PC-9 (cell line): ENCODE results near the gene BOLA2B. TPM values are rescaled to one million over a fixed set of nuclear protein-coding genes. Genes with fewer than 3 reads are reported as not detected.
A peak's percentile ranks its signal among the peaks of the same experiment; 100 is the strongest.

Experiments
- BruUV-seq: library from RNA; stranded (reverse); fragments of 400-500 nt; replicated peaks from 2 replicates; lab custom pipeline; 2021; lab: Mats Ljungman, UMichigan
- CTCF ChIA-PET: fragments of 300-600 bp; sonication (Branson Sonifier 250); formaldehyde crosslinking; loops from one replicate; lab custom pipeline; 2022; ENCODE audit warnings: antibody characterized with exemption; lab: Charles Lee
- POLR2A ChIA-PET: fragments of 300-600 bp; sonication (Branson Sonifier 250); formaldehyde crosslinking; loops from one replicate; lab custom pipeline; 2022; ENCODE audit warnings: antibody characterized with exemption; ENCODE audit not compliant: unreplicated experiment; lab: Charles Lee
- DNase-seq, 2 experiments: peaks; one replicate each; pipeline versions ENCODE4 v3.0.0 to v3.0.0-alpha.2; 2015 to 2022; ENCODE audit warnings: mixed read lengths in 1 of 2
- H2AFZ ChIP-seq: fragments of 200-600 bp; sonication (generic); 2 replicates; pipeline ENCODE4 v1.8.1; 2017; ENCODE audit warnings: antibody characterized with exemption
- H3F3A ChIP-seq: fragments of 200-600 bp; sonication (generic); 2 replicates; pipeline ENCODE4 v1.8.1; 2017; ENCODE audit warnings: antibody characterized with exemption, mild to moderate bottlenecking, low read depth; ENCODE audit not compliant: insufficient read depth
- H3K27ac ChIP-seq: fragments of 200-600 bp; sonication (generic); 2 replicates; pipeline ENCODE4 v1.6.1; 2016; ENCODE audit warnings: mixed run types
- H3K27me3 ChIP-seq: fragments of 200-600 bp; sonication (generic); 2 replicates; pipeline ENCODE4 v1.6.1; 2016; ENCODE audit warnings: low read depth, mixed run types; ENCODE audit not compliant: insufficient read depth
- H3K36me3 ChIP-seq: fragments of 200-600 bp; sonication (generic); 2 replicates; pipeline ENCODE4 v1.6.1; 2016; ENCODE audit warnings: low read depth, mixed run types
- H3K4me1 ChIP-seq: fragments of 200-600 bp; sonication (generic); replicated peaks from 2 replicates; pipeline ENCODE4 v1.6.1; 2016; ENCODE audit warnings: mixed run types; ENCODE audit not compliant: insufficient read depth
- H3K4me2 ChIP-seq: fragments of 200-600 bp; sonication (generic); 2 replicates; pipeline ENCODE4 v1.6.1; 2017; ENCODE audit warnings: mixed run types
- H3K4me3 ChIP-seq: fragments of 200-600 bp; sonication (generic); 2 replicates; pipeline ENCODE4 v1.6.1; 2016; ENCODE audit warnings: mixed run types
- H3K79me2 ChIP-seq: fragments of 200-600 bp; sonication (generic); 2 replicates; pipeline ENCODE4 v1.6.1; 2017; ENCODE audit warnings: low read depth, mixed run types
- H3K9me2 ChIP-seq: fragments of 200-600 bp; sonication (generic); 2 replicates; pipeline ENCODE4 v1.8.1; 2017; ENCODE audit warnings: mild to moderate bottlenecking; ENCODE audit not compliant: insufficient read depth
- H3K9me3 ChIP-seq: fragments of 200-600 bp; sonication (generic); 2 replicates; pipeline ENCODE4 v1.8.1; 2016; ENCODE audit warnings: low read depth; ENCODE audit not compliant: insufficient read depth
- H4K20me1 ChIP-seq: fragments of 200-600 bp; sonication (generic); 2 replicates; pipeline ENCODE4 v1.8.1; 2017; ENCODE audit not compliant: insufficient read depth
- CTCF ChIP-seq: fragments of 200-600 bp; sonication (generic); conservative IDR thresholded peaks from 2 replicates; pipeline ENCODE4 v1.6.1; 2017; ENCODE audit warnings: mixed run types, antibody characterized with exemption, mild to moderate bottlenecking, moderate library complexity
- EZH2 ChIP-seq: fragments of 200-600 bp; sonication (generic); IDR thresholded peaks from 2 replicates; pipeline ENCODE4 v1.8.0; 2017; ENCODE audit warnings: antibody characterized with exemption, low read depth
- intact Hi-C: fragments of 100-400 bp; cut with micrococcal nuclease; formaldehyde crosslinking; loops from one replicate; pipeline ENCODE4 v1.10.0; 2022; ENCODE audit not compliant: unreplicated experiment
- total RNA-seq: library from RNA; stranded (reverse); gene quantifications from 2 replicates; pipeline ENCODE4 v1.2.3, GENCODE V29; 2021

Gene BOLA2B
- total RNA-seq, 1 experiment from 2014 or later, result 258 TPM

GRCh38 chr16:30187971-30188561 lies 5.4 kb downstream of the BOLA2B start:
- Histone ChIP-seq H3K27ac (no peak overlapping the region), H3K4me1 (no peaks in the 10 kb centered on the region), H3K9me2 (no peaks in the 10 kb centered on the region), H3K27me3 (no peaks in the 10 kb centered on the region), H3K79me2 (no peaks in the 10 kb centered on the region), H3K4me2 (no peak overlapping the region), H3K9me3 (no peaks in the 10 kb centered on the region), H4K20me1 (no peaks in the 10 kb centered on the region), H3K36me3 (no peaks in the 10 kb centered on the region), H3K4me3 (no peak overlapping the region), H2AFZ (no peak overlapping the region), H3F3A (peaks cover 12% of the 10 kb centered on the region; the same call in 1 of the 2 replicates)
- CTCF ChIA-PET, result interaction anchor here (0.6 kb wide), 1 partner anchor 218 kb away, joined by 3 read pairs; no protein-coding TSS in a partner anchor
- POLR2A ChIA-PET, result no interaction called here
- BruUV-seq, result no TSS peak
- TF ChIP-seq CTCF (no peak), EZH2 (no peak)
- intact Hi-C loops, result no loop called here
- no peak for DNase-seq

DNA sequence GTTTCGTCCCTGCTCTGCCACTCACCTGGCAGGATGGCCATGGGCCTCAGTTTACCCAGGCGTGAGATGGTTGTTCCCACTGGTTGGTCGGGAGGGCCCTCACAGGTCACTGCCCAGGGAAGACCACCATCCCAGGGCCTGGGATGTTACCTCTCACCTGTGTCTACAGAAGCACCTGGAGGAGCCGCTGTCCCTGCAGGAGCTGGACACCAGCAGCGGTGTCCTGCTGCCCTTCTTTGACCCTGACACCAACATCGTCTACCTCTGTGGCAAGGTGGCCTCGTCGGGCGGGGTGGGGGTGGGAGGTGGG lies 6.0 kb downstream of the BOLA2B start:
- intact Hi-C loops, result no loop called here
- DNase-seq, result no peak
- Histone ChIP-seq H2AFZ (no peak overlapping the region), H3K9me3 (no peaks in the 10 kb centered on the region), H3K9me2 (no peaks in the 10 kb centered on the region), H3F3A (peaks cover 15% of the 10 kb centered on the region; the same call in 1 of the 2 replicates), H3K4me1 (no peaks in the 10 kb centered on the region), H3K4me2 (no peak overlapping the region), H3K4me3 (no peak overlapping the region), H3K27ac (no peak overlapping the region), H3K79me2 (no peaks in the 10 kb centered on the region), H3K27me3 (no peaks in the 10 kb centered on the region), H4K20me1 (no peaks in the 10 kb centered on the region), H3K36me3 (no peaks in the 10 kb centered on the region)
- TF ChIP-seq EZH2, result no peak
- peak; percentile 23; the same call in 1 of the 2 replicates for TF ChIP-seq CTCF
- CTCF ChIA-PET, result interaction anchor here (0.6 kb wide), 1 partner anchor 218 kb away, joined by 3 read pairs; no protein-coding TSS in a partner anchor
- POLR2A ChIA-PET, result no interaction called here
- no TSS peak for BruUV-seq

DNA sequence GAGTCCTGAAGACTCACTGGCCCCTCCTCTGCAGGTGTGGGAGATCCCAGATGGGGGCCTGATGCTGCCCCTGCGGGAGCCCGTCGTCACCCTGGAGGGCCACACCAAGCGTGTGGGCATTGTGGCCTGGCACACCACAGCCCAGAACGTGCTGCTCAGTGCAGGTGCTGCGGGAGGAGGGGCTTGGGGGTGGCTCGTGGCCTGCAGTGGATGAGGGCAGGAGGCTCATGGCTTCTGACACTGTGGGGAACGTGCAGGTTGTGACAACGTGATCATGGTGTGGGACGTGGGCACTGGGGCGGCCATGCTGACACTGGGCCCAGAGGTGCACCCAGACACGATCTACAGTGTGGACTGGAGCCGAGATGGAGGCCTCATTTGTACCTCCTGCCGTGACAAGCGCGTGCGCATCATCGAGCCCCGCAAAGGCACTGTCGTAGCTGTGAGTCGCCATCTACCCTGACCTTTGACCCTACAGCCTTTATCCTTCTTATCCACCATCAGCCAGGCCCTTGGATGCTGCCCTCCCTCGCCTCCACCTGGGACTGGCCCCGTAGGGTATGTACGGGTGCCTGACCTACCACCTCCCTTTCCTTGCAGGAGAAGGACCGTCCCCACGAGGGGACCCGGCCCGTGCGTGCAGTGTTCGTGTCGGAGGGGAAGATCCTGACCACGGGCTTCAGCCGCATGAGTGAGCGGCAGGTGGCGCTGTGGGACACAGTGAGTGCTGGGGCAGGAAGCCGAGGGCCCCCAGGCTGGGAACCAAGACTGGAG lies 6.5 kb downstream of the BOLA2B start:
- Histone ChIP-seq H3F3A (peaks cover 21% of the 10 kb centered on the region; the same call in 1 of the 2 replicates), H3K9me2 (no peaks in the 10 kb centered on the region), H3K27me3 (no peaks in the 10 kb centered on the region), H3K4me2 (no peak overlapping the region), H3K4me1 (peaks cover 5% of the 10 kb centered on the region), H3K27ac (no peak overlapping the region), H3K9me3 (no peaks in the 10 kb centered on the region), H3K79me2 (no peaks in the 10 kb centered on the region), H3K36me3 (no peaks in the 10 kb centered on the region), H3K4me3 (no peak overlapping the region), H4K20me1 (no peaks in the 10 kb centered on the region), H2AFZ (no peak overlapping the region)
- POLR2A ChIA-PET, result no interaction called here
- peak in 1 of 2 experiments; percentile 49 for DNase-seq
- intact Hi-C loops, result no loop called here
- no peak for TF ChIP-seq EZH2
- TF ChIP-seq CTCF, result peak; percentile 76
- BruUV-seq, result no TSS peak
- CTCF ChIA-PET, result interaction anchor here (0.6 kb wide), 1 partner anchor 508 kb away, joined by 11 read pairs; no protein-coding TSS in a partner anchor
